Upper lobe of left lung (tissue), 6 donors: ENCODE measurements around the gene PREX1. TPM values are rescaled to one million over a fixed set of nuclear protein-coding genes. Genes with fewer than 3 reads are reported as not detected.

Experiments used
- ATAC-seq, 2 donors: fragments of 200-7000 bp; cut with Tn5 transposase; one replicate each; pipeline ENCODE4 v1.9.1; 2022; ENCODE audit warnings: mild to moderate bottlenecking in 2 of 2, moderate library complexity in 2 of 2; ENCODE audit not compliant: low FRiP score in 2 of 2
- DNase-seq, 2 donors: peaks; one replicate each; pipeline ENCODE4 v3.0.0-alpha.2; 2019 to 2020
- H3K27ac ChIP-seq, 4 donors: fragments of 200-600 bp; sonication (generic); one replicate each; pipeline ENCODE4 v1.5.1; 2016 to 2019
- H3K27me3 ChIP-seq, 4 donors: fragments of 200-600 bp; sonication (generic); one replicate each; pipeline ENCODE4 v1.5.1; 2017 to 2019
- H3K36me3 ChIP-seq, 4 donors: fragments of 200-600 bp; sonication (generic); one replicate each; pipeline ENCODE4 v1.5.1; 2016 to 2019
- H3K4me1 ChIP-seq, 4 donors: fragments of 200-600 bp; sonication (generic); one replicate each; pipeline ENCODE4 v1.5.1; 2018 to 2019
- H3K4me3 ChIP-seq, 4 donors: fragments of 200-600 bp; sonication (generic); one replicate each; pipeline ENCODE4 v1.5.1; 2017 to 2019; ENCODE audit warnings: mild to moderate bottlenecking in 2 of 4, moderate library complexity in 1 of 4
- H3K9me3 ChIP-seq, 4 donors: fragments of 200-600 bp; sonication (generic); one replicate each; pipeline ENCODE4 v1.5.1; 2018 to 2019
- EP300 ChIP-seq, 4 donors: sonication (generic); formaldehyde crosslinking; IDR thresholded peaks; one replicate each; pipeline ENCODE4 v1.5.1; 2017; ENCODE audit warnings: antibody characterized with exemption in 4 of 4, control low read depth in 2 of 4
- POLR2A ChIP-seq, 4 donors: fragments of 450-650 bp; IDR thresholded peaks; one replicate each; pipeline ENCODE4 v1.5.1; 2016 to 2017; ENCODE audit warnings: antibody characterized with exemption in 4 of 4, mild to moderate bottlenecking in 2 of 4
- POLR2AphosphoS5 ChIP-seq, 2 donors: sonication (generic); formaldehyde crosslinking; IDR thresholded peaks; one replicate each; pipeline ENCODE4 v1.5.1; 2017; ENCODE audit warnings: antibody characterized with exemption in 2 of 2
- WGBS, 2 donors: methylation state at CpG; one replicate each; pipeline ENCODE4 v1.1.5; 2017 to 2018; 5-methylcytosine and 5-hydroxymethylcytosine counted together
- total RNA-seq, 6 donors: library from RNA; depleted of rRNA in 4 of 6; stranded (reverse); fragments of >200 nt in 4 of 6; gene quantifications; one replicate each; pipeline versions ENCODE4 v1.1.0 to v1.2.1, GENCODE V29; 2016 to 2021
- TF ChIP-seq, protein P1 (sequence below), 6 experiments: fragments of 450-650 bp in 4 of 6; fragments of 200-600 bp in 2 of 6; sonication (generic) in 2 of 6; IDR thresholded peaks; one replicate each; pipeline ENCODE4 v1.5.1; 2016 to 2019; ENCODE audit warnings: antibody characterized with exemption in 6 of 6
- donor health status: DM: no; HTN: no; CAD: no; lungs with moderate emphysema.
- donor health status: DM: no; HTN: yes; CAD: no; lungs with severe emphysema.

Gene PREX1
- total RNA-seq, 6 donors from 2014 or later = 42.8 to 177 (median 74.6) TPM

DNA sequence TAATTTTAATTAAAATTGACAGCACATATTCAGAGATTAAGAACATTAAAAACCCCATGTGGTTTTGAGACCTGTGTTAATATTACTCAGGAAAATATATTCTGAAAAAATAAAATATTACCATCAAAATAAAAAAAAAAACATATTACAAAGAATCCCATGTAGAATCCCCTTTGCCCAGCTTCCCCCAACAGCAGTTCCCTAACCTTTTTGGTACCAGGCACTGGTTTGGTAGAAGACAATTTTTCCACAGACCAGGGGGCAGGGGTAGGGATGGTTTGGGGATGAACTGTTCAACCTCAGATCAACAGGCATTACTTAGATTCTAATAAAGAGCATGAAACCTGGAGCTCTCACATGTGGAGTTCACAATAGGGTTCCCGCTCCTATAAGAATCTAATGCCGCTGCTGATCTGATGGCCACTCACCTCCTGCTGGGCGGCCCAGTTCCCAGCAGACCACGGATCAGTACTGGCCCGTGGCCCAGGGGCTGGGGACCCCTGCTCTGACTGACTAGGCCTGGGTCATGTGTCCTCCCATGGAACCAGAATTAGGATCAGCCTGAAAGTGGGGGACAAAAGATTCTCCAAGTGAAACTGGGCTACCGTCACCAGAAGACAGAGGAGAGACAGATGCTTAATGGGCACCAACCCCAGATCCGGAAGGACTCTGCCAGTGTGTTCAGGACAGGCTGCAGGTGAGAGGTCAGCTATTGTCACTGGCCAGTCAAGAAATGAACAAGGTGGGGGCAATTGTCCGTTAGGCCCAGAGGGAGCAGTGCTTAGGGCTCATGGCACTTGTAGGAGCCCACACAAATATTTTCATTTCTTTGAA lies 235.5 kb downstream of the PREX1 start:
- 92 to 98% methylated on average over 4 to 8 of the region's 8 CpGs for WGBS, 2 donors
- Histone ChIP-seq H3K27ac (no peak overlapping the region), H3K4me3 (no peak overlapping the region), H3K4me1 (no peaks in the 10 kb centered on the region), H3K9me3 (no peaks in the 10 kb centered on the region), H3K27me3 (no peaks in the 10 kb centered on the region), H3K36me3 (no peaks in the 10 kb centered on the region)
- ATAC-seq (no peak), DNase-seq (no peak)
- TF ChIP-seq POLR2A (IDR thresholded peaks at IDR 0.05) (no peak), POLR2AphosphoS5 (IDR thresholded peaks at IDR 0.05) (no peak), EP300 (IDR thresholded peaks at IDR 0.05) (no peak)
- TF ChIP-seq, protein P1, sequence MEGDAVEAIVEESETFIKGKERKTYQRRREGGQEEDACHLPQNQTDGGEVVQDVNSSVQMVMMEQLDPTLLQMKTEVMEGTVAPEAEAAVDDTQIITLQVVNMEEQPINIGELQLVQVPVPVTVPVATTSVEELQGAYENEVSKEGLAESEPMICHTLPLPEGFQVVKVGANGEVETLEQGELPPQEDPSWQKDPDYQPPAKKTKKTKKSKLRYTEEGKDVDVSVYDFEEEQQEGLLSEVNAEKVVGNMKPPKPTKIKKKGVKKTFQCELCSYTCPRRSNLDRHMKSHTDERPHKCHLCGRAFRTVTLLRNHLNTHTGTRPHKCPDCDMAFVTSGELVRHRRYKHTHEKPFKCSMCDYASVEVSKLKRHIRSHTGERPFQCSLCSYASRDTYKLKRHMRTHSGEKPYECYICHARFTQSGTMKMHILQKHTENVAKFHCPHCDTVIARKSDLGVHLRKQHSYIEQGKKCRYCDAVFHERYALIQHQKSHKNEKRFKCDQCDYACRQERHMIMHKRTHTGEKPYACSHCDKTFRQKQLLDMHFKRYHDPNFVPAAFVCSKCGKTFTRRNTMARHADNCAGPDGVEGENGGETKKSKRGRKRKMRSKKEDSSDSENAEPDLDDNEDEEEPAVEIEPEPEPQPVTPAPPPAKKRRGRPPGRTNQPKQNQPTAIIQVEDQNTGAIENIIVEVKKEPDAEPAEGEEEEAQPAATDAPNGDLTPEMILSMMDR (IDR thresholded peaks at IDR 0.05) = no peak

DNA sequence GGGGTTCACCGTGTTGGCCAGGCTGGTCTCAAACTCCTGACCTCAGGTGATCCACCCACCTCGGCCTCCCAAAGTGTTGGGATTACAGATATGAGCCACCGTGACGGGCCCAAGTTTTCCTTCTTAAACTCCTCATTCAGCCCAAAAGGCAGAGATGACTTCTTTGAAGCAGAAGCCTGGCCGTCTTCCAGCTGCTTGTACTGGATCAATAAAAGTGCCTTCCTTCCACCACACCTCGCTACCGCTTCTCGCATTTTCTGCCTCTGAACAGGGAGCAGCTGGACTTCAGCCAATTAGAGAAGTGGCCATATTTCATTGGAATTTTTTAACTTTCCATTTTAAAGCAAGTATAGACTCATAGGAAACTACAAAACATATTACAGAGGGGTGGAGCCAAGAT lies 241.1 kb downstream of the PREX1 start:
- no peaks in the 10 kb centered on the region for H3K27me3 ChIP-seq
- H3K9me3 ChIP-seq = no peaks in the 10 kb centered on the region
- no peaks in the 10 kb centered on the region for H3K36me3 ChIP-seq
- WGBS, 2 donors = 77 to 81% methylated on average over 8 of the region's 8 CpGs
- ATAC-seq = no peak
- no peak for TF ChIP-seq POLR2AphosphoS5 (IDR thresholded peaks at IDR 0.05)
- TF ChIP-seq, protein P1 (IDR thresholded peaks at IDR 0.05) = no peak
- no peak for TF ChIP-seq EP300 (IDR thresholded peaks at IDR 0.05)
- TF ChIP-seq POLR2A (IDR thresholded peaks at IDR 0.05) = no peak
- H3K4me1 ChIP-seq = no peaks in the 10 kb centered on the region
- H3K4me3 ChIP-seq = no peak overlapping the region
- no peak overlapping the region for H3K27ac ChIP-seq
- no peak for DNase-seq

DNA sequence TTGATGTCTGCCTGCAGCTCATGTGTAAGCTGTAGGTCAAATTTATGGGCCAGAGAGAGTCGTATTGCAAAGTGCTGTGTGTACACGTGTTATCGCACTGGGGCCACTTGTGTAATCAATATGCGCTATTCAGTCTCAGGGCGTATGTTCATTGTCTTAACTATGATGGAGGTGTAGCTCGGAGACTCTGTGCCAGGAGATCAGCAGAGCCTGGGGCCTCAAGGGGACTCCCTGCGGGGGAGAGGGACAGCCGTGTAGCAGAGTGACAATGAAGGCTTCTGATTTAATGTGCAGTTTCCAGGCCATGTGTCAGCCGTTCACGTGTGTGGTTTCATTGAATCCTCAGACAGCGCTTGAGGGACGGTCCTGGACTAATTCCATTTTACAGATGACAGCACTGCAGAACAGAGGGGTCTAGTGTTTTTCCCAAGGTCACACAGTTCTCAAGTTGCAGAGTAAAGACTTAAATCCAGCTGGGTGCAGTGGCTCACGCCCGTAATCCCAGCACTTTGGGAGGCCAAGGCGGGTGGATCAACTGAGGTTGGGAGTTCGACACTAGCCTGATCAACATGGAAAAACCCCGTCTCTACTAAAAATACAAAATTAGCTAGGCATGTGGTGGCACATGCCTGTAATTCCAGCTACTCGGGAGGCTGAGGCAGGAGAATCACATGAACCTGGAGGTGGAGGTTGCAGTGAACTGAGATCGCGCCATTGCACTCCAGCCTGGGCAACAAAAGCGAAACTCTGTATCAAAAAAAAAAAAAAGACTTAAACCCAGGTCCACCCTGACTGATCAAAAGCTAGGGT lies 242.5 kb downstream of the PREX1 start:
- H3K4me1 ChIP-seq = no peaks in the 10 kb centered on the region
- no peak for TF ChIP-seq POLR2A (IDR thresholded peaks at IDR 0.05)
- TF ChIP-seq, protein P1 (IDR thresholded peaks at IDR 0.05) = no peak
- TF ChIP-seq POLR2AphosphoS5 (IDR thresholded peaks at IDR 0.05) = no peak
- TF ChIP-seq EP300 (IDR thresholded peaks at IDR 0.05) = no peak
- ATAC-seq (no peak), DNase-seq (no peak)
- WGBS, 2 donors = 66 to 74% methylated on average over 20 to 21 of the region's 21 CpGs
- no peak overlapping the region for H3K27ac ChIP-seq
- H3K36me3 ChIP-seq = no peaks in the 10 kb centered on the region
- H3K4me3 ChIP-seq = no peak overlapping the region
- no peaks in the 10 kb centered on the region for H3K27me3 ChIP-seq
- no peaks in the 10 kb centered on the region for H3K9me3 ChIP-seq

DNA sequence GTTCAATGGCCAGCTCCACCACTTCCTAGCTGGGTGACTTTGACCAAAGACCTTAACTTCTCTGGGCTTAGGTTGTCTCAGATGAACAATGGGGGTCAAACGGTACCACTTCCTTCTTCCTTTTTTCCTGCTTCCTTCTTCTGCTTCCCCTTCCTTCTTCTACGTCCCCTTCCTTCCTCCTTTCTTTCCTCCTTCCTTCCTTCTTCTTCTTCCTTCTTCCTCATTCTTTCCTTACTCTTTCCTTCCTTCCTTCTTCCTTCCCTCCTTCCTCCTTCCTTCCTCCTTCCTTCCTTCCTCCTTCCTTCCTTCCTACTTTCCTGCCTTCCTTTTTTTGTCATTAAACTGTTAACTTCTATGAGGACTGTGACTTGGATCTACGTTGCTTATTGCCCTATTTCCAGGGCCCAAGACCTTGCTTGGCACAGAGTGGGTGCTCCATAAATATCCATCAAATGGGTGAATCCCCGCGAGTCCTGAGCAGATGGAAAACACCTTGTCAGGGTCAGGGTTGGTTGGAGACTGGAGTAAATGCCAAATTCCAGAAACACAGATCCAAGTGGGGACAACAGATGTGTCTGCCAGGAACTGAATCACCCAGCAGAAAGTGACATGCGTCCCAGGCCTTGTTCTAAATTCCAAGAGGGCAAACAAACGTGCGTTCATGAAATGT lies 243.3 kb downstream of the PREX1 start:
- 39 to 50% methylated on average over 8 of the region's 8 CpGs for WGBS, 2 donors
- no peaks in the 10 kb centered on the region for H3K36me3 ChIP-seq
- DNase-seq = no peak
- no peak overlapping the region for H3K4me3 ChIP-seq
- H3K4me1 ChIP-seq = no peaks in the 10 kb centered on the region
- no peaks in the 10 kb centered on the region for H3K9me3 ChIP-seq
- no peaks in the 10 kb centered on the region for H3K27me3 ChIP-seq
- H3K27ac ChIP-seq = no peak overlapping the region
- ATAC-seq = no peak
- TF ChIP-seq EP300 (IDR thresholded peaks at IDR 0.05) (no peak), POLR2A (IDR thresholded peaks at IDR 0.05) (no peak), POLR2AphosphoS5 (IDR thresholded peaks at IDR 0.05) (no peak)
- TF ChIP-seq, protein P1 (IDR thresholded peaks at IDR 0.05) = no peak
